ENCODE results near the gene KIAA1328.

- TF ChIP-seq CTCF (IDR thresholded peaks at IDR 0.05): no peak
- no peak for TF ChIP-seq EZH2 (IDR thresholded peaks at IDR 0.05)
- no peak for TF ChIP-seq EZH2phosphoT487 (IDR thresholded peaks at IDR 0.05)
Measured at GRCh38 chr18:36830158-36830495, 1.2 kb downstream of the KIAA1328 start.

Data from neural progenitor cell (in vitro differentiated cells).